Right atrium auricular region (tissue), 2 donors: ENCODE results near the gene SKI. TPM values are rescaled to one million over a fixed set of nuclear protein-coding genes. Genes with fewer than 3 reads are reported as not detected.

Source experiments
- DNase-seq: peaks from one replicate; pipeline ENCODE4 v3.0.0-alpha.2; 2019; ENCODE audit warnings: low spot score
- H3K27ac ChIP-seq, 2 donors: fragments of 200-600 bp; sonication (generic); 1 replicate in 1 of 2; 2 replicates in 1 of 2; pipeline ENCODE4 v1.5.1; 2016 to 2019
- H3K27me3 ChIP-seq, 2 donors: fragments of 200-600 bp; sonication (generic); one replicate each; pipeline versions ENCODE4 v1.5.1 to v1.6.0; 2017 to 2019
- H3K36me3 ChIP-seq: fragments of 200-600 bp; sonication (generic); one replicate; pipeline ENCODE4 v1.5.1; 2016
- H3K4me1 ChIP-seq, 2 donors: fragments of 200-600 bp; sonication (generic); one replicate each; pipeline versions ENCODE4 v1.5.1 to v1.6.0; 2017 to 2019
- H3K4me3 ChIP-seq, 2 donors: fragments of 200-600 bp; sonication (generic); 1 replicate in 1 of 2; 2 replicates in 1 of 2; pipeline ENCODE4 v1.5.1; 2017 to 2019; ENCODE audit warnings: mild to moderate bottlenecking in 1 of 2, moderate library complexity in 1 of 2
- H3K9me3 ChIP-seq, 2 donors: fragments of 200-600 bp; sonication (generic); one replicate each; pipeline ENCODE4 v1.5.1; 2019
- CTCF ChIP-seq, 2 donors: fragments of 200-600 bp; sonication (generic); IDR thresholded peaks; one replicate each; pipeline ENCODE4 v1.5.1; 2019; ENCODE audit warnings: antibody characterized with exemption in 2 of 2
- total RNA-seq, 2 donors: library from RNA; depleted of rRNA; stranded (reverse); fragments of >200 nt; gene quantifications; one replicate each; pipeline ENCODE4 v1.1.0, GENCODE V29; 2016

The SKI gene
- total RNA-seq, 2 donors from 2014 or later: 36.7 to 57.2 TPM

GRCh38 chr1:2270260-2271100, 42.4 kb downstream of the SKI start:
- H3K27ac ChIP-seq: peak overlapping the region; percentile 61 to 78
- no peak overlapping the region for H3K4me3 ChIP-seq
- peaks cover 0 to 100% of the 10 kb centered on the region in 2 donors for H3K4me1 ChIP-seq
- DNase-seq: no peak
- no peaks in the 10 kb centered on the region for H3K36me3 ChIP-seq
- H3K9me3 ChIP-seq: no peaks in the 10 kb centered on the region
- H3K27me3 ChIP-seq: no peaks in the 10 kb centered on the region
- TF ChIP-seq CTCF (IDR thresholded peaks at IDR 0.05): no peak

- Histone ChIP-seq H3K4me3 (no peak overlapping the region), H3K36me3 (no peaks in the 10 kb centered on the region), H3K27me3 (no peaks in the 10 kb centered on the region), H3K4me1 (peaks cover 0 to 100% of the 10 kb centered on the region in 2 donors), H3K27ac (peak overlapping the region in 1 of 2 donors; percentile 78), H3K9me3 (no peaks in the 10 kb centered on the region)
- no peak for DNase-seq
- no peak for TF ChIP-seq CTCF (IDR thresholded peaks at IDR 0.05)
Measured at GRCh38 chr1:2271211-2271721, 43.1 kb downstream of the SKI start.

DNA sequence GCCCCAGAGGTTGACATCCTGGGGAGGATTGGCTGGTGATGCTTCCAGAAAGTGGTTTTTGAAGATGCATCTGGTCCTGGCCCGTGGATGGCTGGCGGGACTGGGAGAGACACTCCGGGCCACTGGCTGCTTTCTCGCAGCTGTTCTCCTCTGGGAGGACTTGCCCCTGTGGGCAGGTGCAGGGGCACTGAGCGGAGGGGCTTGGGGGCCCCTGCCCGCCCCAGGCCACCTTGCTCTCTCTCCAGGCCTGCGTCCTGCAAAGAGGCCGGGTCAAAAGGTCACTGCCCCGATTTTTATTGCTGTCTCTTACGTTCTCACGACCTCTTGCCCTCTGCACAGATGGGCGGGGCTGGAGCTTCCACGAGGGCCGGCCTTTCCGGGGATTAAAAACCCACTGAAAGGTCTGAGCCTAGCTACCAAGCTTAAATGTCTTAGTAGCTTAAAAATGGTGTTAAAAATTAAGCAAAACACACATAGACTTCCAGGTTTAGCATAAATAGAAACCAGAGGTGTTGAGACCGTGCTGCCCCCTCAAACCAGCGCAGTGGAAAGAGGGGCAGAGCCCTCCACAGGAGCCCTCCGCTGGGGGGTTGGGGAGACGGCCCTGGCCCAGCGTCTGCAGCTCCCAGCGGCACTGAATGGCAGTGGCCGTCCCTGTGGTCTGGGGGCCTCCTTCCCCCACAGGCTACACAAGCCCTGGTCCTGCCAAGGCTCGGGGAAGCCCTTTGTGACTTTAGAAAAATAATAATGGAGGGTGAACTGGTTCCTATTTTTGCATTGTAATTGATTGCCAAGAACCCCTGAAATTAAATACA, 43.9 kb downstream of the SKI start:
- H3K4me3 ChIP-seq: no peak overlapping the region
- peak overlapping the region; percentile 26 to 78 for H3K27ac ChIP-seq
- TF ChIP-seq CTCF (IDR thresholded peaks at IDR 0.05): no peak
- no peaks in the 10 kb centered on the region for H3K36me3 ChIP-seq
- H3K9me3 ChIP-seq: no peaks in the 10 kb centered on the region
- no peaks in the 10 kb centered on the region for H3K27me3 ChIP-seq
- peaks cover 0 to 100% of the 10 kb centered on the region in 2 donors for H3K4me1 ChIP-seq
- no peak for DNase-seq

DNA sequence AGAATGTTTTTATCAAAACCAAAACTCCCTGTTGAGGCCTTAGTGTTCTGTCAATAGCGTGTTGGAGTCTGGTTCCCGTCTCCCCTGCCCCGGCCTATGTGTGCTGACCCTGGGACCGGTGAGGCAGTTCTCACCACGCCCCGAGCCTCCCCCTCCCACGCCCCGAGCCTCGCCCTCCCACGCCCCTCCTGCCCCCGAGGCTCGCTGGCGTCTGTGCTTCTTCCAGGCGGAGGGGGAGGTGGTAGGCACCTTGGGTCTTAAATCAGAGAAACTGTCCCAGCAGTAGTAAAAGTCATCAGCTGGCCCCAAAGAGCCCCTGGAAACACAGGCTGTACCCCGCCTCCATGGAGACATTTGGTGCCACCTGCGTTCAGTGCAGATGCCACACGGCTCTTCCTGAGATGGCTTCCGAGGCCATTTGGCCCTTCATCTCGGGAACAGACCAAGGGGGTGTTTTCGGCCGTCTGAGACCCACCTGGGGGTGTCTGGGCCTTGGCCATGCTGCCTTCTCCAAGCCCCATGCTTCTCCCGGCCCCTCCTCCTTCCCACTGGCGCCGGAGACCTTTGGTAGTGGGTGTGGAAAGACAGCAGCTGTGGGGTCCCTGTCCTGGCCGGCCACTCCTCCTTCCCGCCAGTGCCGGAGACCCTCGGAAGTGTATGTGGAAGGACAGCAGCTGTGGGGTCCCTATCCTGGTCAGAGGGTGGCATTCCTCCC, 44.7 kb downstream of the SKI start:
- DNase-seq: no peak
- H3K4me1 ChIP-seq: peaks cover 0 to 100% of the 10 kb centered on the region in 2 donors

More for the DNA sequence above, 44.7 kb downstream of the SKI start:
- no peak for TF ChIP-seq CTCF (IDR thresholded peaks at IDR 0.05)
- peaks cover 4% of the 10 kb centered on the region for H3K36me3 ChIP-seq
- H3K4me3 ChIP-seq: no peak overlapping the region
- H3K9me3 ChIP-seq: no peaks in the 10 kb centered on the region
- peak overlapping the region; percentile 26 to 78 for H3K27ac ChIP-seq
- H3K27me3 ChIP-seq: no peaks in the 10 kb centered on the region
